Hepatic stellate cell (primary cell): Measurements from ENCODE around the gene IPO9.
"Not testable (repeated sequence)": the region's sequence is repeated elsewhere in the genome, so short reads cannot be mapped to it uniquely, and the experiment has no call there.

Source experiments
- DNase-seq: peaks from one replicate; pipeline ENCODE4 v3.0.0; 2011; ENCODE audit warnings: low spot score

The IPO9 gene

GRCh38 chr1:201809876-201810275 lies 19.1 kb upstream of the IPO9 start:
- DNase-seq: no peak

DNA sequence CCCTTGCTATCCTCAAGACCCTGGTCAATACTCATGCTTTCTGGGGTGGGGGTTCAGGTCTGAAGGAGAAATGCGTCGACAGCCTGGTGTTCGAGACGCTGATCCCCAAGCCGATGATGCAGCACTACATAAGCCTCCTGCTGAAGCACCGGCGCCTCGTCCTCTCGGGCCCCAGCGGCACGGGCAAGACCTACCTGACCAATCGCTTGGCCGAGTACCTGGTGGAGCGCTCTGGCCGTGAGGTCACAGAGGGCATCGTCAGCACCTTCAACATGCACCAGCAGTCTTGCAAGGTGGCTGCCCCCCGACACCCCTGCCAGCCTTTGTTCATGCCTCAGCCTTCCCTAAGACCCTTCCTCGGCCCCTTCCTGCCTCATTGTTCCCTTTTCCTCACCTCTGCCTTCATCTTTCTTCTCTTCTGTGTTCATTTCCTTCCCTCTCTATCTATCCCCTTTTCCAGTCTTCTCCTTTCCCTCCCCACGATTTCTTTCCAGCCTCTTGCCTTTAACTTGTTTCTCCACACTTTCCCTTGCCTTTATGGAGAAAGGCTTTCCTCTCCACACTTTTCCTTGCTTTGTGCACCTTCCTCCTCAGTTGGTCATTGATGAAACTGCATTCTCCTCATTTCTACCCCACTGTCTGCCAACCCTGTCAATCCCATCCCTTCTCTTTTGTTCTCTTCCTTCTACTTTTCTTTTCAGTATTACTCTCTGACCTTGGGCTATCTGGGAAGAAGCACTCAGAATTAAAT lies 18.3 kb upstream of the IPO9 start:
- DNase-seq: no peak

GRCh38 chr1:201813226-201813625 lies 15.7 kb upstream of the IPO9 start:
- DNase-seq: no peak

GRCh38 chr1:201816309-201816854 lies 12.6 kb upstream of the IPO9 start:
- DNase-seq: no peak

DNA sequence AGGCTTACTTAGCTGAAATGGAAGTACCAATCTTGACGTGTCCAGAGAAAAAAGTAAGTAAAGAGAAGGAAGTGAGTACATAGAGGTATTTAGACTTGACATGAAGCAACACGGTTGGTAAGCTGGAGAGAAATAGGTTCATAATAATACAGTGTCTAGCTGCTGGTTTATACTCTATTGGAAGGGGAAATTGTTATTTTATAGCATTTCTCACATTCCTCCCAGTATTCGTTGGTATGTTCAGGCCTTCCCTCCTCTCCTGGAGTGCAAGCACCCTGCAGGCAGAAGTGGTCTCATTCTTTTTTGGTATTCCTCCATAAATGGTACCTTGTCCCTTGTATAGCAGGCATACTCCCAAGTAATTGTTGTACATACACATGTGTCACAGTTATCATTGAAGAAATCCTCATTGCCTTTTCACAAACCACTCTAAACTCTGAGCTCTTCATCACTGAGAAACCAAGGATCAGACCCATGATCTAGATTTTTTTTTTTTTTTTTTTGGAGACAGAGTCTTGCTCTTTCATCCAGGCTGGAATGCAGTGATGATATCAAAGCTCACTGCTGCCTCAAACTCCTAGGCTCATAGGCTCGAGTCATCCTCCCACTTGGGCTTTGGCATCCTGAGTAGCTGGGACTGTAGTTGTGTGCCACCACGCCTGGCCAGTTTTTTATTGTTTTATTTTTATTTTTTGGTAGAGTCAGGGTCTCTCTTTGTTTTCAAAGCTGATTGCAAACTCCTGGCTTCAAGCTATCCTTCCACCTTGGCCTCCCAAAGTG lies 9.8 kb upstream of the IPO9 start:
- no peak for DNase-seq

- DNase-seq: no peak
These were observed 8.5 kb upstream of the IPO9 start for GRCh38 chr1:201820413-201820812.

DNA sequence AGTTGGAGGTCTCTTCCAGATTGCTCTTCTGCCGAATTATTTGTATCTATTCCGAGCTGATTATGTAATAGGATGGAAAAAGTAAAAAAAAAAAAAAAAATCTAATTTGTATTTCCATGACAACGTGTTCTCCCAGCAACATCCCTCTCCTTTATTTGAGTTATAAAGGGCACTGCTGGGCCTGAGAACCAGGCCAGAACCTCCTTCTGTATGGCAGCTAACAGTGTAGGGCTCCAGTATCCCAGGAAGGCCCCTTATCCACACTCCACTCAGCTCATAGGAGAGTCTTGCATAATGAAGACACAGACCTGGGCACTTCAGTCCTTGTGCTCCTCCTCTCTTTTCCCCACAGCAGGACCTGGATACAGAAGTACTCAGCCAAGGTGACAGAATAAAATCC lies 3.7 kb upstream of the IPO9 start:
- DNase-seq: no peak

DNA sequence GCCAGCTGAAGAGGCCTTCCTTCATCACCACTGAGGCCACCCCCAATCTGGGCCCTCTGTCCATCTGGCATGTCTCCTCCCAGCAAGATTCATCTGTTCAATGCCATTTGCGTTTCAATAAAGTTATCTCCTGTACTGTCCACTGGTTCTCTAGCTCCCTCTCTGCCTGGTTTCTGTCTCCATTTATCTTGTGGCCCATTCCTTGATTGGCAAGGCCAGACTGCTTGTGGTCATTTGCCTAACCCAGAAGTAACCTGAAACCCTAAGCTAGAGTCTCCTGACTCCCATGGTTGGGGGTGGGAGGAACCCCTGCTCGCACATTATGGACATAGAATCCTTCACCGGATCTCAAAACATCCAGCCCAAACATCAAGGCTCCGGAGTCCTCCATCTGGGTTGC lies 2.1 kb upstream of the IPO9 start:
- DNase-seq: no peak

DNA sequence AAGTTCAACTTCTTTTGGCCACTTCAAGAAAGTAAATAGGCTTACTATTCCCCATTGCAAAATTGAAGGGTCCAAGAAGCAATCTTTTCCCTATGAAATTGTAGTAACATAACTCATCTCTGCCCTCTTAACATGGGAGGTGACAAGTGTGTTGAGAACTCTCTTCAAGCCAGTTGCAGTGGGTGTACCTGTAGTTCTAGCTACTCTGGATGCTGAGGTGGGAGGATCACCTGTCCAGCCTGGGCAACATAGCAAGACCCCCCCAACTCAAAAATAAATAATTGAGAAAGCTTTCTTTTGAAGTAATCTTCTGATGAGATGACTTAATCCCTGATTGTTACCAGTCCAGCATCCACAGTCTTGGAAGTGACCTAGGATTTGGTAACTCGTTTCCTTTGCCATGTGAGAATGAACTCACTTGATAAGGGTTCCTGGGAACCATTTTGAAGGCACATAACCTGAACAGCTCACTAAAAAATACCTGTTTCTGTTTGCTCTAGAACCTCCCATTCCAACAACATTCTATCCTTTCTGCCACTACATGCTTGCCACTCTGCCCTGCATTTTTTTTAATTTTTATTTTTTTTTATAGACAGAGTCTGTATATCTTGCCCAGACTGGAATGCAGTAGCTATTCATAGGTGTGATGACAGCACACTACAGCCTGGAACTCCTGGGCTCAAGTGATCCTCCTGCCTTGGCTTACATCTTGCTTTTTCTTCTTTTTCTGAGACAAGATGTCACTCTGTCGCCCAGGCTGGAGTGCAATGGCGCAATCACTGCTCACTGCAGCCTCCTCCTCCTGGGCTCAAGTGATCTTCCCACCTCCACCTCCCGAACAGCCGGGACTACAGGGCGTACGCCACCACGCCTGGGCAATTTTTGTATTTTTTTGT lies 1.4 kb upstream of the IPO9 start:
- no peak for DNase-seq

GRCh38 chr1:201828217-201828819 lies 639 bp upstream of the IPO9 start:
- peak; percentile 34 for DNase-seq

GRCh38 chr1:201831371-201831770 lies 2.4 kb downstream of the IPO9 start:
- DNase-seq: no peak

GRCh38 chr1:201834621-201835020 lies 5.7 kb downstream of the IPO9 start:
- no peak for DNase-seq

DNA sequence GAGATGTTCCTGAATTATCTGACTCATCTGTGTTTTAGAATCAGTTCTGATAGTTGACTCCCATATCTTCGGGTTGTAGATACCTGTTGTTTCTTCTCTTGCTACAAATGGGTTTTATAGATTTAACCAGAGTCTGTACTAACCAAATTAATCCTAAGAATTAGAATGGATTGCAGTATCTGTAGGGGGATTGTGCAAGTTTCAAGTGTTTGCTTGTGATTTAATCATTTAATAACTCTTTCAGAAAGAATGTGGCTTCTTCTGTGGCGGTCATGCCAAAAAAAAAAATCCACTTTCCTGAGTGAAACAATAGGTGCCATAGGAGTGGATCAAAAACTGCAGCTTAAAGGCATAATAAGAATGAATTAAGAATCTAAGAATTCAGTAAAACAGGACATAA lies 9.4 kb downstream of the IPO9 start:
- DNase-seq: no peak

- not testable (repeated sequence) for DNase-seq
These were observed 10.1 kb downstream of the IPO9 start for GRCh38 chr1:201839089-201839488.

DNA sequence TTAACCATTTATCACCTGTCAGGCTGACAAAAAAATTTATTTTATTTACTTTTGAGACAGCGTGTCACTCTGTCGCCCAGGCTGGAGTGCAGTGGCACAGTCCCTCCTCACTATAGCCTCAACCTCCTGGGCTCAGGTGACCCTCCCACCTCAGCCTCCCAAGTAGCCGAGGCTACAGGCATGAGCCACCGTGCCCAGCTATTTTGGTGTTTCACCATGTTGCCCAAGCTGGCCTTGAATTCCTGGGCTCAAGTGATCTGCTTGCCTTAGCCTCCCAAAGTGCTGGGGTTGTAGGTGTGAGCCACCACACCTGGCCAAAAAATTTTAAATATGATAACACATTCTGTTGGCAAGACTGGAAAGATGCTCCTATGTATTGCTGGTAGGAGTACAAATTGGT lies 11.1 kb downstream of the IPO9 start:
- no peak for DNase-seq

GRCh38 chr1:201840490-201840889 lies 11.5 kb downstream of the IPO9 start:
- DNase-seq: no peak

- no peak for DNase-seq
These were observed 12.4 kb downstream of the IPO9 start for GRCh38 chr1:201841265-201841912.

- DNase-seq: no peak
These were observed 13.6 kb downstream of the IPO9 start for GRCh38 chr1:201842472-201843027.

GRCh38 chr1:201845331-201846083 lies 16.6 kb downstream of the IPO9 start:
- DNase-seq: no peak

DNA sequence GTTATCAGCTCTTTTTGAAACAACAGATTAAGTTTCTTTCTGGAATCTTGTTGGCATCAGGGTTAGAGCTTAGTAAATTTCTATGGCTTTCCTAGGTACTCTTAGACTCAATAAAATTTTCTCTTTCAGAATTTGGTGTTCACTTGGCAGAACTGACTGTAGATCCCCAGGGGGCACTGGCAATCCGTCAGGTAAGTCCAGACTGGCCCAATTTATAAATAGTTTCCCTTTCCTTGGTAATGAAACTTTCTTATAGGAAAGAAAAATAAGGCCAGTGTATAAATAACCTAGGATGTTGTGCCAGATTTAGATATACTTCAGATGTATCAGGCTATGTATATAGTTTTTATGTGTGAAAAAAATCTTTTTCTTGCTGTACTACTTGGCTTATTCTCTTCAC lies 18.2 kb downstream of the IPO9 start:
- no peak for DNase-seq
